HL-60 (cell line): ENCODE measurements around the gene MAPKAPK5.
"Not testable (repeated sequence)": the region's sequence is repeated elsewhere in the genome, so short reads cannot be mapped to it uniquely, and the experiment has no call there.

Experiments used
- DNase-seq, 2 experiments: peaks; one replicate each; pipeline ENCODE4 v3.0.0-alpha.2; 2010 to 2020; ENCODE audit warnings: low read depth in 1 of 2, low spot score in 1 of 2
- H3K27ac ChIP-seq: fragments of 250-450 bp; sonication (Bioruptor Pico); replicated peaks from 2 replicates; pipeline ENCODE4 v1.5.1; 2020; ENCODE audit warnings: mild to moderate bottlenecking, moderate library complexity
- H3K27me3 ChIP-seq: fragments of 250-450 bp; sonication (Bioruptor Pico); 2 replicates; pipeline ENCODE4 v1.5.1; 2021; ENCODE audit warnings: mild to moderate bottlenecking, moderate library complexity; ENCODE audit not compliant: insufficient read depth, poor library complexity, severe bottlenecking
- H3K4me3 ChIP-seq: replicated peaks from 2 replicates; pipeline ENCODE4 v1.5.1; 2011; ENCODE audit warnings: mild to moderate bottlenecking, control low read depth, low read length; ENCODE audit not compliant: insufficient read depth
- CTCF ChIP-seq: IDR thresholded peaks from one replicate; pipeline ENCODE4 v1.5.1; 2011; ENCODE audit warnings: low read length, control low read depth, inconsistent platforms; ENCODE audit not compliant: insufficient read depth
- GABPA ChIP-seq: IDR thresholded peaks from 2 replicates; pipeline ENCODE4 v1.6.1; 2012; ENCODE audit warnings: low read depth
- POLR2AphosphoS5 ChIP-seq: IDR thresholded peaks from 2 replicates; pipeline ENCODE4 v1.6.1; 2012; ENCODE audit warnings: low read depth
- REST ChIP-seq: IDR thresholded peaks from 2 replicates; pipeline ENCODE4 v1.6.1; 2012; ENCODE audit warnings: low read depth; ENCODE audit not compliant: insufficient replicate concordance
- SPI1 ChIP-seq: IDR thresholded peaks from 2 replicates; pipeline ENCODE4 v1.6.1; 2012; ENCODE audit warnings: low read depth, mild to moderate bottlenecking, borderline replicate concordance

Gene MAPKAPK5

GRCh38 chr12:111819191-111820158 is 22.6 kb upstream of the MAPKAPK5 start:
- no peak for DNase-seq
- no peak overlapping the region for H3K4me3 ChIP-seq
- no peaks in the 10 kb centered on the region for H3K27me3 ChIP-seq
- TF ChIP-seq SPI1 (no peak), CTCF (no peak), GABPA (no peak), POLR2AphosphoS5 (no peak), REST (no peak)
- H3K27ac ChIP-seq, result no peak overlapping the region

- H3K4me3 ChIP-seq, H3K27ac ChIP-seq, H3K27me3 ChIP-seq, DNase-seq: not testable (repeated sequence)
Observed at GRCh38 chr12:111820828-111821227, 21.2 kb upstream of the MAPKAPK5 start.

- no peak for TF ChIP-seq CTCF
- no peak for TF ChIP-seq POLR2AphosphoS5
- TF ChIP-seq SPI1, result no peak
- TF ChIP-seq REST, result no peak
- TF ChIP-seq GABPA, result no peak
- DNase-seq, result peak in 1 of 2 experiments; percentile 5
- no peaks in the 10 kb centered on the region for H3K27me3 ChIP-seq
Observed at GRCh38 chr12:111822886-111823285, 19.1 kb upstream of the MAPKAPK5 start.

GRCh38 chr12:111823891-111824290 is 18.1 kb upstream of the MAPKAPK5 start:
- no peak overlapping the region for H3K4me3 ChIP-seq
- H3K27me3 ChIP-seq, result no peaks in the 10 kb centered on the region
- no peak for DNase-seq
- TF ChIP-seq POLR2AphosphoS5, result no peak
- no peak for TF ChIP-seq REST
- no peak overlapping the region for H3K27ac ChIP-seq

More at GRCh38 chr12:111822886-111823285, 19.1 kb upstream of the MAPKAPK5 start:
- Histone ChIP-seq H3K27ac (no peak overlapping the region), H3K4me3 (no peak overlapping the region)

- peak in 1 of 2 experiments; percentile 10 for DNase-seq
- H3K27ac ChIP-seq, H3K27me3 ChIP-seq, H3K4me3 ChIP-seq: not testable (repeated sequence)
Observed at GRCh38 chr12:111824312-111824711, 17.7 kb upstream of the MAPKAPK5 start.
